ENCODE data around the gene PPARG. TPM values are rescaled to one million over a fixed set of nuclear protein-coding genes. Genes with fewer than 3 reads are reported as not detected.
"Not testable (repeated sequence)": the region's sequence is repeated elsewhere in the genome, so short reads cannot be mapped to it uniquely, and the experiment has no call there.

PPARG gene
- total RNA-seq, 1 donor from 2014 or later: 40.1 TPM

DNA sequence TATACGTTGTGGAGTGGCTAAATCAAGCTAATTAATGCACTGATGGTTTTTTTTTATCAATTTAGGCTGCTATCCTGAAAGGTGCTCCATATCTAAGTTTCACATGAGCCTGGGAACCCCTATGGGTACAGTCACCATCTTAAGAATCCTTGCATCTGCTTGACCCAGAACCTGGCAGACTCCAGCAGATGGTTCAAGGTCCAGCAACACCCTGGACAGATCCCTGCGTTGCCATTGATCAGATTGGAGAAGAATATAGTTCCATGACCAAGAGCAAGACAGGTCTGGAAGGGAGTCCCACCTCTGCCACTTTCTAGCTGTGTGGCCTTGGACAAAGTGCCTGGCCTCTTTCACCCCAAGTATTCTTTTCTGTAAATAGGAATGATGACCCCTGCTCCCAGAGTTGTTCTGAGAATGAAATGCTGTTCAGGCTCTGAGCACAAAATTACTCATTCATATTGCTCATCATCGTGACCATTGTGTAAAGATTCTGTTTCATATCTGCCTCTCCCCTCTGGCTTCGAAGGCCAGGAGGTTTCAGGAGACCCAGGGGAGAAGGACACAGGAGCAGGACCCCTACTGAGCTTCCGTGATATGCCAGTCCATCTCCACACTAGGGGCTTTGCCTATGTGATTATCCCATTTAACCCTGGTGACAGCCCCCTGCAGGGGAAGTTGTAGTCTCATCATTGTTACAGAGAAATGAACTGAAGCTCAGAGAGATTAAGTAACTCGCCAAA lies 165.4 kb downstream of the PPARG start:
- H3K9me3 Mint-ChIP-seq: no peaks in the 10 kb centered on the region
- intact Hi-C loops (cut with micrococcal nuclease): no loop called here
- no peaks in the 10 kb centered on the region for H3K4me1 Mint-ChIP-seq (ENCODE audit: low read depth)
- H3K4me3 Mint-ChIP-seq (ENCODE audit: low read depth): no peak overlapping the region
- H3K27ac Mint-ChIP-seq: no peak overlapping the region
- H3K36me3 Mint-ChIP-seq (ENCODE audit: low read depth): no peaks in the 10 kb centered on the region
- no peaks in the 10 kb centered on the region for H3K27me3 Mint-ChIP-seq (ENCODE audit: low read depth)
- no peak for DNase-seq (ENCODE audit: low spot score)

- intact Hi-C loops (cut with micrococcal nuclease): no loop called here
- Mint-ChIP-seq H3K27me3 (ENCODE audit: low read depth) (no peaks in the 10 kb centered on the region), H3K4me3 (ENCODE audit: low read depth) (no peak overlapping the region), H3K4me1 (ENCODE audit: low read depth) (no peaks in the 10 kb centered on the region), H3K36me3 (ENCODE audit: low read depth) (no peaks in the 10 kb centered on the region), H3K9me3 (no peaks in the 10 kb centered on the region), H3K27ac (no peak overlapping the region)
- no peak for DNase-seq (ENCODE audit: low spot score)
Measured at GRCh38 chr3:12454816-12455121, 165.9 kb downstream of the PPARG start.

DNA sequence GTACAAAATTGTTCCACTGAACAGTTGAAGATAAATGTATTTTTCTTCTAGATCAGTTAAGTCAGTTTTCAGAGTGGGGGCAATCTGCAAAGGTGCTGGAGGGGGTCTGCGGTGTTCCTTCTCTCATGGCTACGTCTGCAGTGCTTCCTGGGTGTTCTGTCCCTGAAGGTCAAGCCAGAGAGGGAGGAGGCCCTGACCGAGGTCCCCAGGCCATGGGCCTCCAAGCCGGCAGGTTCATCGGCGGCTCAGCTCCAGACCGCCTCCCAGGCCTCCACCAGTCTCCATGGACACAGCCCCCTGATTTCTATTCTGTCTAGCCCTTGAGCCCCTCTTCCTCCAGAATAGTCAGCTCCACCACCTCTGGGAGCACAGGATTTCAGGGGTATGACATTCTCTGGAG lies 166.9 kb downstream of the PPARG start:
- no peak overlapping the region for H3K27ac Mint-ChIP-seq
- intact Hi-C loops (cut with micrococcal nuclease): no loop called here
- H3K9me3 Mint-ChIP-seq: no peaks in the 10 kb centered on the region
- H3K27me3 Mint-ChIP-seq (ENCODE audit: low read depth): no peaks in the 10 kb centered on the region
- H3K4me1 Mint-ChIP-seq (ENCODE audit: low read depth): peaks cover under 1% of the 10 kb centered on the region
- H3K4me3 Mint-ChIP-seq (ENCODE audit: low read depth): no peak overlapping the region
- no peak for DNase-seq (ENCODE audit: low spot score)
- H3K36me3 Mint-ChIP-seq (ENCODE audit: low read depth): no peaks in the 10 kb centered on the region

DNA sequence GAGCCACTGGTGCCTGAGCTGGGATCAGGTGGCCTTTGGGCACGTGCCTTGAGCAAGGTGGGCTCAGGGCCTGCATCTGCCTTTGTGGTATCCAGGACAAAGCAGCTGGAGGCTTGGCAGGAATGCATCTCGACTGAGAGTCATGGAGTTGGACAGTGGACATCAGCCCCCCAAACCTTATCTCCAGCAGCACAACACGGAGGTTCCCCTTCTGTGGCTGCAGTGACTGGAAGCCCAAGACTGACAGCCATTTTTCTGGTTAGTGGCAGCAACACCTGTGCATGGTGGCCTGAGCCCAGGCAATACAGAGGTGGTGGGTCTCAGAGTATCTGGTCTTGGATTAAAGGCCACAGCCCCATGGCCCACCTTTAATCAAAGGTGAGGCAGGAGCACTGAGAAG lies 167.6 kb downstream of the PPARG start:
- intact Hi-C loops (cut with micrococcal nuclease): no loop called here
- H3K4me3 Mint-ChIP-seq (ENCODE audit: low read depth): no peak overlapping the region
- H3K27ac Mint-ChIP-seq: no peak overlapping the region
- H3K9me3 Mint-ChIP-seq: no peaks in the 10 kb centered on the region
- H3K4me1 Mint-ChIP-seq (ENCODE audit: low read depth): peaks cover 4% of the 10 kb centered on the region
- no peak for DNase-seq (ENCODE audit: low spot score)
- no peaks in the 10 kb centered on the region for H3K36me3 Mint-ChIP-seq (ENCODE audit: low read depth)
- H3K27me3 Mint-ChIP-seq (ENCODE audit: low read depth): no peaks in the 10 kb centered on the region

GRCh38 chr3:12457380-12457779 lies 168.5 kb downstream of the PPARG start:
- H3K36me3 Mint-ChIP-seq (ENCODE audit: low read depth); H3K4me1 Mint-ChIP-seq (ENCODE audit: low read depth); H3K27ac Mint-ChIP-seq; H3K9me3 Mint-ChIP-seq; intact Hi-C loops (cut with micrococcal nuclease); H3K27me3 Mint-ChIP-seq (ENCODE audit: low read depth); DNase-seq (ENCODE audit: low spot score); H3K4me3 Mint-ChIP-seq (ENCODE audit: low read depth): not testable (repeated sequence)

GRCh38 chr3:12458901-12459300 lies 170.0 kb downstream of the PPARG start:
- Mint-ChIP-seq H3K27ac (no peak overlapping the region), H3K9me3 (no peaks in the 10 kb centered on the region), H3K4me1 (ENCODE audit: low read depth) (peaks cover 7% of the 10 kb centered on the region), H3K27me3 (ENCODE audit: low read depth) (no peaks in the 10 kb centered on the region), H3K4me3 (ENCODE audit: low read depth) (no peak overlapping the region), H3K36me3 (ENCODE audit: low read depth) (no peaks in the 10 kb centered on the region)
- DNase-seq (ENCODE audit: low spot score): no peak
- intact Hi-C loops (cut with micrococcal nuclease): no loop called here

DNA sequence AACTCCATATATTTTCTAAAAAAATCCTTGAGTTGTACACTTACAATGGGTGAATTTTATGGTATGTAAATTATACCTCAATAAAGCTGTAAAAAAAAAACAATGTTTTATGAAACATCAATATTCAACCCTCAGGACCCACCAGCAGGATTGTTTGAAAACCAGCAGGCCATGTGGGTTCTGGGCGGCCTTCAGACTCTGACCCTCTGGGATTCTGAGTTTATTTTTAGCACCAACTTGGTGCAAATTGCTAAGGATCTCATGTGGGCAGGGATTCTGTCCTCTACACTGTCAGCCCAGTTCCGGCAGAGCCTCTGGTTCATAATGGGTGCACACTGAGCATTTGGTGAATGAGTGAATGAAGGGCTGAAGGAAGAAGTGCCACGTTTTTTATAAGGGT lies 171.3 kb downstream of the PPARG start:
- intact Hi-C loops (cut with micrococcal nuclease): no loop called here
- no peak overlapping the region for H3K27ac Mint-ChIP-seq
- H3K9me3 Mint-ChIP-seq: no peaks in the 10 kb centered on the region

DNA sequence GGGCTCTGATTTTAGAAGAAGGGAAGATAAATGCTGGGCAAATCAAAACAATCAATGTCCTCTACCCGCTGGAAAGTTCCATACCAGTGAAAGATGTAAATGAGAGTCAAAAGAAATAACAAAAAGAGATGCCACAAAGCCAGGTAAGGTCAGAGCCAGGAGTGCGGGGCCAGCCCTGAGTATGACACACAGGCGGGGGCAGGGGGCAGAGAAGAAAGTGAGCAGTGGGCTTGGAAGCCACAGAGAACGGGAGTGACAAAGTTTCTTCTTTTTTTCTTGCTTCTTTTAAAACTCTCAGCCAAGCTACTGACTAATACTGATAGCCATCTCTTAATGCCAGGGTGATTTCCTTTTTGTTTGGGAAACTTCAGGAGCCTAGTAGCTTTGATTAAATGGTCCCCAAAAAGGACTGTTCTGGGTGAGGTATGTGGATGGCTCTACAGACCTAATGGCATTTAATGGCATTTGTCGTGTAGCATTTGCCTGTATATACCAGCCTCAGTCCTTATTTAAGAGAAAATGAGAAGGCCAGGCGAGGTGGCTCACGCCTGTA lies 172.3 kb downstream of the PPARG start:
- Mint-ChIP-seq H3K36me3 (ENCODE audit: low read depth) (no peaks in the 10 kb centered on the region), H3K4me1 (ENCODE audit: low read depth) (peaks cover 7% of the 10 kb centered on the region), H3K9me3 (no peaks in the 10 kb centered on the region), H3K27ac (no peak overlapping the region), H3K4me3 (ENCODE audit: low read depth) (no peak overlapping the region), H3K27me3 (ENCODE audit: low read depth) (no peaks in the 10 kb centered on the region)
- no peak for DNase-seq (ENCODE audit: low spot score)
- intact Hi-C loops (cut with micrococcal nuclease): no loop called here

More for the DNA sequence above, 171.3 kb downstream of the PPARG start:
- Mint-ChIP-seq H3K4me1 (ENCODE audit: low read depth) (peaks cover 7% of the 10 kb centered on the region), H3K36me3 (ENCODE audit: low read depth) (no peaks in the 10 kb centered on the region), H3K27me3 (ENCODE audit: low read depth) (no peaks in the 10 kb centered on the region), H3K4me3 (ENCODE audit: low read depth) (no peak overlapping the region)
- no peak for DNase-seq (ENCODE audit: low spot score)

DNA sequence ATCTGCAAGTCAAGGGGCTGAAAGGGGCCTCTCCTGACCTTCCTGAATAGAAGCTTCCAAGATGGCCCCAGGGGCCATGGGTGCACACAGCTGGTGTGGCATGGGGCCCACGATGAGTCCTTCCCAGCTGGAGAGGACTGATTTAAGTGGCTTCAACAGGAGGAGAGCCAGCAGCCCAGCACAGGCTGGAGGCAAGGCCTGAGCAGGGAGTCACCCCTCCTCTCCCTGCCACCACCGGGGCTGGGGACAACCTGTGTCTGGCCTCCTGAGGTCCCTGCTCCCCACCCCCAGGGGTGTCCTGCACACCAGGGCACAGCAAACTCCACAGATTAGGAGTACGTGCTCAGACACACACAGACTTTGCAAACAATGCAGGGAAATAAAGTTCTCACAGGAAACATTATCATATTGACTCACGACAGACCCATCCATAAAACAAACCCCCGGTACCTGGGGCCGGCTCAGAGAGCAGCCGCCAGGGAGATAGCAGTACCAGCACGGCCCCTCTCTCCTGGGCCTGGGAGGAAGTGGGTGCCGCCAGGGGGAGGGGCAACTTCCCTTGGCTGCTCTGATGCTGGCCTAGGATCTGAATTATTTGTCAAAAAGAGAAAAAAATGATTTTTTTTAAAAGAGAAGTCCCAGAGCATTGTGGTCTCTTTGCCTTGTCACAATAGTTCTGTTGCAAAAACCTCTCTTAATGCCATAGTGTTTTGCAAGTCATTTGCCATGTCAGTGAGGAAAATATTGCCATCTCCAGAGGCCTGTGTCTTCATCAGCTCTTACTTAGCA lies 173.5 kb downstream of the PPARG start:
- Mint-ChIP-seq H3K27me3 (ENCODE audit: low read depth) (no peaks in the 10 kb centered on the region), H3K27ac (no peak overlapping the region)
- intact Hi-C loops (cut with micrococcal nuclease): no loop called here

GRCh38 chr3:12463686-12464085 lies 174.8 kb downstream of the PPARG start:
- Mint-ChIP-seq H3K27ac (no peak overlapping the region), H3K4me3 (ENCODE audit: low read depth) (no peak overlapping the region), H3K9me3 (no peaks in the 10 kb centered on the region), H3K4me1 (ENCODE audit: low read depth) (peaks cover 7% of the 10 kb centered on the region), H3K36me3 (ENCODE audit: low read depth) (no peaks in the 10 kb centered on the region), H3K27me3 (ENCODE audit: low read depth) (no peaks in the 10 kb centered on the region)
- intact Hi-C loops (cut with micrococcal nuclease): no loop called here
- DNase-seq (ENCODE audit: low spot score): no peak

More for the DNA sequence above, 173.5 kb downstream of the PPARG start:
- H3K36me3 Mint-ChIP-seq (ENCODE audit: low read depth): no peaks in the 10 kb centered on the region
- no peak overlapping the region for H3K4me3 Mint-ChIP-seq (ENCODE audit: low read depth)
- H3K9me3 Mint-ChIP-seq: no peaks in the 10 kb centered on the region
- H3K4me1 Mint-ChIP-seq (ENCODE audit: low read depth): peaks cover 7% of the 10 kb centered on the region
- DNase-seq (ENCODE audit: low spot score): no peak

- Mint-ChIP-seq H3K4me1 (ENCODE audit: low read depth) (peaks cover 7% of the 10 kb centered on the region), H3K4me3 (ENCODE audit: low read depth) (no peak overlapping the region), H3K9me3 (no peaks in the 10 kb centered on the region), H3K27me3 (ENCODE audit: low read depth) (no peaks in the 10 kb centered on the region), H3K36me3 (ENCODE audit: low read depth) (no peaks in the 10 kb centered on the region), H3K27ac (no peak overlapping the region)
- intact Hi-C loops (cut with micrococcal nuclease): no loop called here
- DNase-seq (ENCODE audit: low spot score): no peak
Measured at GRCh38 chr3:12464181-12464580, 175.3 kb downstream of the PPARG start.

DNA sequence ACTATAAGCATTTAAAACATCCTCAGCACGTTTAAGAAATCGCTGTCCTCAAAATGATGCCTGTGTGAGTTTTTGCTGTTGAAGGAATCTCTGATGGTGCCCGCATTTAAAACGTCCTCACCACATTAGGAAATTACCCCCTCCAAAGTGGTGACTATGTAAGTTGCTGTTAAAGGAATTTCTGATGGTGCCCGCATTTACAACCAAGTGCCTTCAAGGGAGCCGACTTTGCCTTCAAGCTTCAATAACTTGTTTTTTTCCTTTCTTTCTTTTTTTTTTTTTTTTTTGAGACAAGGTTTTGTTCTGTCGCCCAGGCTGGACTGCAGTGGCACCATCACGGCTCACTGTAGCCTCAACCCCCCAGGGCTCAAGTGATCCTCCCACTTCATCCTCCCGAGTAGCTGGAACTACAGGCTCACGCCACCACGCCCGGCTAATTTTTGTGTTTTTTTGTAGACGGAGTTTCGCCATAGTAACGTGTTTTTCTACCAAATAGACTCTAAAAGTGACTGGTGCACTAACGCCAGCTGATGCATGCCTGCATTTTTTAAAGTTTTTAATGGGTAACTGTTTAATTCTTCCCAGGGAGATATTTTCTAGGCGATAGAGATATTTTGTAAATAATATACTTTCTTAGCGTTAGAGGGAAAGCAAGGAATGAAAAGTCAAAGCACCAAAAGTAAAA lies 176.4 kb downstream of the PPARG start:
- intact Hi-C loops (cut with micrococcal nuclease): no loop called here
- H3K27me3 Mint-ChIP-seq (ENCODE audit: low read depth): no peaks in the 10 kb centered on the region

GRCh38 chr3:12465836-12466225 lies 177.0 kb downstream of the PPARG start:
- intact Hi-C loops (cut with micrococcal nuclease): no loop called here
- peaks cover 10% of the 10 kb centered on the region for H3K4me1 Mint-ChIP-seq (ENCODE audit: low read depth)
- H3K4me3 Mint-ChIP-seq (ENCODE audit: low read depth): no peak overlapping the region
- H3K36me3 Mint-ChIP-seq (ENCODE audit: low read depth): no peaks in the 10 kb centered on the region
- no peaks in the 10 kb centered on the region for H3K27me3 Mint-ChIP-seq (ENCODE audit: low read depth)
- no peaks in the 10 kb centered on the region for H3K9me3 Mint-ChIP-seq
- H3K27ac Mint-ChIP-seq: no peak overlapping the region
- no peak for DNase-seq (ENCODE audit: low spot score)

More for the DNA sequence above, 176.4 kb downstream of the PPARG start:
- Mint-ChIP-seq H3K4me3 (ENCODE audit: low read depth) (no peak overlapping the region), H3K4me1 (ENCODE audit: low read depth) (peaks cover 7% of the 10 kb centered on the region), H3K27ac (no peak overlapping the region), H3K9me3 (no peaks in the 10 kb centered on the region), H3K36me3 (ENCODE audit: low read depth) (no peaks in the 10 kb centered on the region)
- DNase-seq (ENCODE audit: low spot score): no peak
